SK-N-DZ (cell line): ENCODE data around the gene GALNT13.

Source experiments
- DNase-seq: peaks from one replicate; pipeline ENCODE4 v3.0.0-alpha.2; 2015; ENCODE audit warnings: low spot score

GALNT13 gene

DNA sequence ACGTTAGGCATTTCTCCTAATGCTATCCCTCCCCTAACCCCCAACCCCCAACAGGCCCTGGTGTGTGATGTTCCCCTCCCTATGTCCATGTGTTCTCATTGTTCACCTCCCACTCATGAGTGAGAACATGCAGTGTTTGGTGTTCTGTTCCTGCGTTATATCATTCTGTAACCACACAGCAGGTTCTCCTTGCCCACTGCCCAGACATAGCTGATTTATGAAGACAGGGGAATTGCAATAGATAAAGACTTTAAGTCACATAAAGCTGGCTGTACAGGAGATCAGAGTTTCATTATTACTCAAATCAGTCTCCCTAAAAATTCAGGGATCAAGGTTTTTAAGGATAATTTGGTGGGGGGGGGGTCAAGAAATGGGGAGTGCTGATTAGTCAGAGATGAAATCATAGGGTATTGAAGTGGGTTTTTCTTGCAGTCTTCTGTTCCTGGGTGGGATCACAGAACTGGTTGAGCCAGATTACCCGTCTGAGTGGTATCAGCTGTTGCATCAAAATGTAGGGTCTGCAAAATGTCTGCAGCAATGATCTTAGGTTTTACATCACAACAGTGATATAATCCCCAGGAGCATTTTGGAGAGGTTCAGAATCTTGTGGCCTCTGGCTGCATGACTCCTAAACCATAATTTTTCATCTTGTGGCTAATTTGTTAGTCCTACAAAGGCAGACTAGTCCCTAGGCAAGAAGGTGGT lies 434.7 kb downstream of the GALNT13 start:
- peak; percentile 89 for DNase-seq

DNA sequence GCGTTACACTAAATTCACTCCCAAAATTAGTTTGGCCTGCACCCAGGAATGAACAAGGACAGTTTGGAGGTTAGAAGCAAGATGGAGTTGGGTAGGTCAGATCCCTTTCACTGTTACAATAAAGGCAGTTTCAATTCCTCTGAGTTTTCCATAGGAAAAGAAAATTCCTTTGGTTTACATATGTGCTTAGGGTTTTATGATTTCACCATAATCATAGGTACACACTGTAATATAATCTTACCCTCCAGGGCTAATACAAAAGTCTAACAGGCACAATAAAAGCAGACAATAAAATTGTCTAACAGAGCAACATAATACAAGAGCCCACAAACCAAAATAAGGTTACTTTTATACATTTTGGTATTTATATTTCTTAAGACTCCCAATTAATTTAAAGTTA lies 435.3 kb downstream of the GALNT13 start:
- no peak for DNase-seq

DNA sequence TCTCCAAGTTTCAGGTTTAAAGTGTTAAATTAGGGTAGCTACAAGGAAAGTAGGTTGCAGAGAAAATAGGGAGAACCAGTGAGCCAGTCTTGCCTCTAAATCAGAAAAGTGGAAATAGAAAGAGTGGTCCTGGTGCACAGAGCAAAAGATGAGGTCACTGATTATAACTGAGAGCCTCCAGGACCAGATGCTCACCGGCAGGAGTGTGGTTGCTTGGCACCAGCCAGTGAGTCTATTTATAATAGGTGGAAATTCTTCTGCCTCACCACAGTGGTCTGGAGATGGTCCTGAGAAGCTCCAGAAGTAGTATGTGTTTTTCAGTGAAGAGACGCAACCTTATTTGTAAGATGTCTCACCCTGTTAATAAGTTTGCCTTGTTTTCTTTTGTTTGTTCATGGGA lies 452.9 kb downstream of the GALNT13 start:
- peak; percentile 58 for DNase-seq

- DNase-seq: no peak
These were observed 457.8 kb downstream of the GALNT13 start for GRCh38 chr2:154329510-154329909.

DNA sequence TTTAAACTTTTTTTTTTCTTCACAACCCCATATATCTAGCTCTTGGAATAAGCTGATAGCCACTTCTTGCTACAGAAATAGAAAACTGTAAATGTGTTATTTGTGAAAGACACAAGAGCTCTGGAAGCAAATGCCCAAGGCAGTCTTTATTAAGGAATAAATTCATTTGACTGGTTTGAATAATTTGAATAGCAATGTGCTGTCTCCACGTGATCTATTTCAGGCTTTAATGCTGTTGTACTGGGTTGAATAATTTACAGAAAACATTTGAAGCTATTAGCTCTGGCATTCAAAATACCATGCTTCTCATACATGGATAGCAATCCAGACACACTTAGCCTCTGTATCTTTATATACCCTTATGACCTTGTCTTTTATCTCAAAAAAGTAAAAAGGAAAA lies 460.1 kb downstream of the GALNT13 start:
- no peak for DNase-seq

- no peak for DNase-seq
These were observed 464.5 kb downstream of the GALNT13 start for GRCh38 chr2:154336201-154336600.

GRCh38 chr2:154338352-154338967 lies 466.7 kb downstream of the GALNT13 start:
- no peak for DNase-seq

DNA sequence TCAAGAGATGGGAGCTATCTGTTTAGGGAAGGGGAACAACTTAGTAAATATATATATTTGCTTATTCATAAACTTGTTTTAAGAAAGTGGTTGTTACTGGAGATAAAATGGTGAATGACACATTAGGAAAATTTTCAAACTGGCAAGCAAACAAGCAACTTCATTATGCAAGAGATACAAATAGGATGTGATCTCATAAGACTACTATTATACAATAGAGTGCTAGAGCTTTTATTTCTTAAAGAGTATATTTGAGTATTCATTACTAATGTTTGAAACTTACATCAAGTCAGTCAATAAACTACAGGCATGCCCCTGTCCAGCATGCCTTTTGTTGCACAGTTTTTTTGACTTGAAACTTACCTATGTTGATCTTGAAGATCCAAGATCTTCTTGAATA lies 471.6 kb downstream of the GALNT13 start:
- no peak for DNase-seq

GRCh38 chr2:154350911-154351310 lies 479.2 kb downstream of the GALNT13 start:
- no peak for DNase-seq

DNA sequence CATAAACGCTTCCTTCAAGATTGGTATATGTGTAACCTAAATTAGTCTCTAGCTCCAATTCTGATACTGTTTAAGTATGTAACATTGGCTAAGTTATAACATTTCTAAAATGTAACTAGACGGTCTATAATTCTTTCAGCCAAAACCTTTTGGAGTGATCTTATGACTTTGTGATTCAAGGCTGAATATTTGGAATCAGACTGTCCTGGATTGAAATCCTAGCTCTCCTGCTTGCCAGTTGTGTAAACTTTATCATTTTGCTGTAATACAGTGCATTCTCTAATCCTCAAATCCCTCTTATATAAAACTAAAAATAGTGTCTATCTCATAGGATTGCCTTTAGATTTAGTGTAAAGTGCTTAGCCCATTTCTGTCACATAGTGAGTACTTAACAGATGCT lies 489.6 kb downstream of the GALNT13 start:
- no peak for DNase-seq

DNA sequence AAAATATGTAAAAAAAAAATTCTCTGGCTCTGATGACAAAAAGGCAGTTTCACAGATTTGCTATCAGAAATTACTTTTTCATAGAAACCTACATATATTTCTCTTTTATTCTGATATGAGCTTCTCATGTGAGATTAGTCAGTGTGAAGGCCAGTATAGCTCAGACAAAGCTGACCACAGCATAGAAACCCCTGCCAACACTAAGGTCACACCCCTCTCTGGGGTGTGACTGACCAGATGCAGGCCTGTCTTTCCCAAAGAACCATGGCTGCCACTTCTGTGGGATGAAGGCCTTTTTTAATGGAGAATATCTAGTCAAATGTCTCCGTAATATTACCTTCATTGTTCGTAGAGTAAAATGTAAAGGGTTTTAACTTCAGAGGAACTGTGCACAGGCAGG lies 496.4 kb downstream of the GALNT13 start:
- DNase-seq: no peak

DNA sequence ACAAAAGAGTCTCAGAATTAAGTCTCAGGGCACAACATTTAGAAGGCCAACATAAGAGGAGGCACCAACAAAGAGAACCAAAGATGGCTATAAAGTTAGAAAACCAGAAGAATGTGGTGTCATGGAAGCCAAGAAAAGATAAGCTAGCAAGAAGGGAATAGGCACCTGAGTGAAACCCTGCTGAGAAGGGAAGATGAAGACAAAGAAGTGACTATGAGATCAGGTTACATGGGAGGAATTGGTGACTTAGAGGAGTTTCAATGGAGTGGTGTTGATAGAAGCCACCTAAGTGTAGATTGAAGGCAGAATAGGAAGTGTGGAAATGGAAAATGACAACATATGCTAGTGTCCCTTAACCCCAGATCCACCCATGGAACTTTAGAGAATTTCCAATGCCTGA lies 499.2 kb downstream of the GALNT13 start:
- DNase-seq: no peak

GRCh38 chr2:154374416-154374815 lies 502.7 kb downstream of the GALNT13 start:
- no peak for DNase-seq

- peak; percentile 81 for DNase-seq
These were observed 503.8 kb downstream of the GALNT13 start for GRCh38 chr2:154375579-154375931.

DNA sequence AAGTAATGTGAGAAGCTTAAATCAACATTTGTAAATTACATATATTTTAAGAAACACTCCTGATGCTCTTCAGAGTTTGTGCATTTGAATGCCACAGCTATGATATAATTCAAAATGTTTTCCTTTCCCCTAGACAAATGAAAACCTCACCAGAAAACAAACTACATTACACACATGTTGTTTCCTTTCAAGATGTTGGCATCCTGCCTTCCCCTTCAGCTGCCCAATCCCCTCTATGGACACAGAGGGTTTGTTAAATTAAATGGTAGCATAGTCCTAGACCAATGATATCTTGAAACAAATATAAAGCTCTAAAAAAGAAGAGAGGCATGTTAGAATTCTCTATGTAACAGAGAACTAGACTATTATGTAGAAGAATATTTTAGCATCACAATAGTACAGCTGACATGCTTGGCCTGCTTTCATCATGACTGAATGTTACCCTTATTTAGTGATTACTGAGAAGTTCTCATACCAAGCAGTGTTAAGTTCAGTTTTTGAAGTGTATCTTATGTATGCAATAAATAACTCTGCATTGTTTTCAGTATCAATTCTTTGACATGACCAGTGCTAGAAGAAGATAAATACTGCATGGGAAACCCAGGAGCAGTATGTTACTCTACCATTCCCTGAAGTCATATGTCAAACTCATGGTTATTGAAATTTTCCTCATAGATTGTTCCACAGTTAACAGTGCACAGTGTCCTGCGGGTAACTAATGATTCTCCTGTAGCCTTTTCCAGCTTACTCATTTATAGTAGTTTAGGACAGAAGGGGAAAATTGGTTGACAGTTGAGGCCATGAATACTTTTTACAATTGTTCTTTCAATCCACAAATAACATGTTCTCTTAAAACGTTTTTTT lies 510.4 kb downstream of the GALNT13 start:
- DNase-seq: no peak

DNA sequence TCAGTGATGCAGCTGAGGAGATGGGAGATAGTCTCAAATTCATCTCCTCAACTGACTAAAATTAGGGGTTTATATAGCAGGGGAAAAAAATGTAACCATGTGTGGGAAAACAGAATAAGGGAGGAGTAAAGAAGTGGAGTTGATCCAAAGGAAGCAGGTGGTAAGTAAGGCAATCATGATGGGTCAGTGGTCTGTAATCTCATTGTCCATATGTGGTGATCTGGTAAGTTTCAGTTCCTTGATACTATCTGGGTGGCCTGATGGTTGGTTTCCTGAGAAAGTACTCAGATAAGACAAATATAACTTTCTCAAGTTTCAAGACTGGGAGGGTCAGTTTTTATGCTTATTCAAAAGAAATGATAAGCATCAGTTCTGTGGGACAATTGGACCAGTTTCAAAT lies 514.5 kb downstream of the GALNT13 start:
- DNase-seq: peak; percentile 96

GRCh38 chr2:154391051-154391450 lies 519.3 kb downstream of the GALNT13 start:
- no peak for DNase-seq

GRCh38 chr2:154392256-154392655 lies 520.5 kb downstream of the GALNT13 start:
- no peak for DNase-seq

DNA sequence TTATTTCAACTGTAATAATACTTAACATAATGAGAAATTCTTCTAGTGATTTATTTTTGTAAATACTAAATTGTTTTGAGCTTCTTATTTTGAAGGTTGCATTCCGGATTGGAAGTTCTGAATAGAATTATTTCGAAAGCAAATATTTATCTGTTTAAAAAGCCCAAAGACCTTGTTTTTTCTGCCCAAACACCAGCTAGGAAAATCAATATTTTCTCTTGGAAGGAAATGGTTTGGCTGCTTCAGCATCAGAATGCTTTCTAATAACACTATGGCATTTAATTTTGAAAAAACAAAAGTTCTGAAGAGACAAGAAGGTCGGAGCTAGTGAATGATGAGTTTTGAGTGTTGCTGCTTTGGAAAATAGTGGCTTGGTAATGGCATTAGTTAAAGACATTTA lies 522.9 kb downstream of the GALNT13 start:
- no peak for DNase-seq

DNA sequence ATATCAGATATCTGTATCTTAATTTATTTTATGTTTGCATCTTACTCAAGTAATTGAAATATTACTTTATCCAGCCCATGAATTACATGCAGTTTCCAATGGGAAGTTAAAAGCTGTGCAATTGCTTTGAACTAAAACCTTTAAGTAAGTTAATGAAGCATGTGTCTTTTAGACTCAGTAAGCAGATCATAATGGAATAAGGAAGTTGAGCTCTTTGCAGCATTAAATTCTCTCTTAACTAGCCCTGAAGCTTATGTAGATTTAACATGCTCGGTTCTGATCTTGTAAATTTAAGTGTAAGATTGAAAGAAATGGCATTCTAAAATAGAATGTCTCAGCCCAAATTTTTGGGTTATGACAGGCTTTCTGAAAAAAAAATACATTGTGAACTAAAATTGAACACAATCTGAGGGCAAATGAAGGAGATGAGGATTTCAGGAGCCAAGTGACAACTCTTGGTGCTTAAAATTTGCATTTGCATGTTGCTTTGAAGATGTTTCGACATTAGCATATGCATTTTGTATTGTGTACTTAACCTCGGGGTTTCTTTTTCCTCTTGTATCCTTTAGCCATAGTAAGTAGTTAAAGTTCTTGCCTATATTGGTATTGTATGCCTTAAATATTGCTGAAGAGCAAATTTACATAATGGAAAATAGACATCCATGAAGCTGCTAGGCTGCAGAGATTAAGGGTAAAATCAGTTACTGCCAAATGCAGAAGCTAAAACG lies 529.0 kb downstream of the GALNT13 start:
- no peak for DNase-seq

DNA sequence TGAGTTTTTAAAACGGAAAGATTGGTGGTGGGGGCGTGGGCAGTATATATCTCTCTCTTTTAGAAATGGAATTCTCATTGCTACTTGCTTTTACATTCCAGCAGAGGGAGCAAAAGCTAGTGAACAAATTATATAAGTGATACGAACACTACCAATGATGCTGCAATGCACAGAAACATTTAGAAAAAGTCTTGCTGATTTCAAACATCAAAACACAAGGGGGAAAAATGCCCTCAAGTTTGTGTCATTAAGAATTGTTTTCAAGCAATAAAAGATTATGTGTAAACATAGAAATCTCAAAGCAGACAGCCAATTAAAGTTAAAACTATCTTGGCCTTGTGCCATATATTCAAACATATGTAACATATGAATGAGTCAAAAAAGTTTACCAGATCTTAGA lies 530.5 kb downstream of the GALNT13 start:
- no peak for DNase-seq

DNA sequence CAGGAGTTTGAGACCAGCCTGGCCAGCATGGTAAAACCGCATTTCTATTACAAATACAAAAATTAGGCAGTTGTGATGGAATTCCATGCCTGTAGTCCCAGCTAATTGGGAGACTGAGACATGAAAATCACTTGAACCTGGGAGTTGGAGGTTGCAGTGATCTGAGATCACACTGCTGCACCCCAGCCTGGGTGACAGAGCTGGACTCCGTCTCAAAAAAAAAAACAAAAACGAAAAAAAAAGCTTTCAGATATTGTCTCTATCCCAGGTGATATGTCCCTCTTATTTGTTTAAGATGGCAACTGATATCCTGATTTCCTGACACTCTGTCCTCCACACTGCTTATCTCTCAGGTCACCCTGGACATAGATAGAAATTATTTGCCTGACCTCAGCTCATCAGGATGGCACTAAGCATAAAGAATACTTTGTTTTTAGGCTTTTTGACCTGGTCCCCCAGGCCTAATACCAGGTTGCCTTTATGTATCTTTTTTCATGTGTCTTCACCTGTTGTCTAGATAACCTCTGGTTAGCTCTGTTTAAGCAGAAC lies 531.6 kb downstream of the GALNT13 start:
- no peak for DNase-seq
